B cell (primary cell): ENCODE data around the gene FAR2.

Experiments used
- EZH2 ChIP-seq: IDR thresholded peaks from 2 replicates; pipeline ENCODE4 v1.6.1; 2012; ENCODE audit warnings: borderline replicate concordance, low read depth, mild to moderate bottlenecking, moderate library complexity, low read length; ENCODE audit not compliant: insufficient read depth, poor library complexity, severe bottlenecking
- TF ChIP-seq, protein P1 (sequence below): fragments of 200-600 bp; IDR thresholded peaks from one replicate; pipeline ENCODE4 v1.8.0; 2022; ENCODE audit warnings: antibody characterized with exemption, mild to moderate bottlenecking

DNA sequence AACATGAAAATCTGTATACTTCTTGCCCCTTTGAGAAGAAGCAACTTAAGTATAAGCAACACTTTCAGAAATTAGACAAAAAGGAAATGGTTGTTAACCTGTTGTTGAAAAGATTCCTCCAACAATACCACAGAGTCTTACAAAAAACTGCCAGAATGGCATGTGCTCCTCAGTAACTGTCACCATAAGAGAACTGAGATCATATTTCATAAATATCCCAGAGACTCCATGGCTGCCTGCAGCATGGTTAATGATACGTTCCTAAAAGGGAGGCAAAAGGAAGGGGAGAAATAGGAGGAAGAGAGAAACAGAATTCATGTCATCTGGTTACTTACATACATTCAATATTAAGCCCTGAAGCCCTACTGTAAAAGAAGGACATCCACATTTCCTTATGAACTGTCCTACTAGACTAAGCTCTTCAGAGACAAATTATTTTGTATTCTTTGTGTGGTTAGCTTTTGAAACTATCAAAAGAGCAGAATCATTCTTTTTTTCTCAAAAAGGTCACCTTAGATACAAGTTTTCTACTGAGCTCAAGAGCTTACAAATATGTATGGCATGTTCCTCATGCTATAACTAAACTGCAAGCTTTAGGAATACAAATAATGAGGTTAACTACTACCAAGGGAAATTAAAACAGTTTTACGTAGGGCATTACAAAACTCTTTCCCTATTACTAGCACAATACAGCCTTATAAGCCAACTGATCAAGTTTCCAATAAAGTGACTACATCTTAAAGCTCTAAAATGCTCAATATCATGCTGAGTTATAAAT, 194.1 kb downstream of the FAR2 start:
- TF ChIP-seq, protein P1, sequence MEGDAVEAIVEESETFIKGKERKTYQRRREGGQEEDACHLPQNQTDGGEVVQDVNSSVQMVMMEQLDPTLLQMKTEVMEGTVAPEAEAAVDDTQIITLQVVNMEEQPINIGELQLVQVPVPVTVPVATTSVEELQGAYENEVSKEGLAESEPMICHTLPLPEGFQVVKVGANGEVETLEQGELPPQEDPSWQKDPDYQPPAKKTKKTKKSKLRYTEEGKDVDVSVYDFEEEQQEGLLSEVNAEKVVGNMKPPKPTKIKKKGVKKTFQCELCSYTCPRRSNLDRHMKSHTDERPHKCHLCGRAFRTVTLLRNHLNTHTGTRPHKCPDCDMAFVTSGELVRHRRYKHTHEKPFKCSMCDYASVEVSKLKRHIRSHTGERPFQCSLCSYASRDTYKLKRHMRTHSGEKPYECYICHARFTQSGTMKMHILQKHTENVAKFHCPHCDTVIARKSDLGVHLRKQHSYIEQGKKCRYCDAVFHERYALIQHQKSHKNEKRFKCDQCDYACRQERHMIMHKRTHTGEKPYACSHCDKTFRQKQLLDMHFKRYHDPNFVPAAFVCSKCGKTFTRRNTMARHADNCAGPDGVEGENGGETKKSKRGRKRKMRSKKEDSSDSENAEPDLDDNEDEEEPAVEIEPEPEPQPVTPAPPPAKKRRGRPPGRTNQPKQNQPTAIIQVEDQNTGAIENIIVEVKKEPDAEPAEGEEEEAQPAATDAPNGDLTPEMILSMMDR = no peak
- no peak for TF ChIP-seq EZH2
